SH-SY5Y (cell line): ENCODE data around the gene MDFI.

ENCODE experiments used
- GATA2 ChIP-seq: IDR thresholded peaks from 2 replicates; pipeline ENCODE4 v1.6.1; 2011; ENCODE audit warnings: mild to moderate bottlenecking, low read depth, low read length
- GATA3 ChIP-seq: IDR thresholded peaks from 2 replicates; pipeline ENCODE4 v1.6.1; 2011; ENCODE audit warnings: low read depth, mild to moderate bottlenecking, low read length, moderate library complexity

DNA sequence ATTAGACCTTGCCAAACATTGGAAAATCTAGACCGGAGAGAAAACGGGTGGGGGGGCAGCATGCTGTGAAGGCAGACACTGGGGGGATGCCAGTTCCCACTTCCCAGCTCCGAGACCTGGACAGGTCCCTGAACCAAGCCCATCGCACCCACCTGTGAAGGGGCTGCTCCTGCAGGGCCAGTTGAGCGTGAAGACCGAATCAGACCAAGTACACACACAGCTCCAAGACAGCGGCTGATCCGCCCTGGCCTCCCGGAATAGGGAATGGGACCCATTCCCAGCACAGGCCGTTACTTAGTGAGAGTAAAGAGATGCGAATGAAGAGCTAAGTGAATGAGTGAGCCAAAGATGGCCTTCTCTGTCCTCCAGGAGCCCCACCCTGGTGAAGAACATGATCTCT is 41.5 kb upstream of the MDFI start:
- TF ChIP-seq GATA2 (no peak), GATA3 (no peak)
